Erythroblast (primary cell): ENCODE data around the gene GRM5.

Experiments
- DNase-seq, 2 experiments: peaks; one replicate each; lab custom pipeline; 2025; lab: John Stamatoyannopoulos, UW
- GATA1 ChIP-seq: IDR thresholded peaks from 2 replicates; pipeline ENCODE4 v1.6.1; 2011; ENCODE audit warnings: low read depth, mild to moderate bottlenecking, control low read depth, low read length, moderate library complexity
- POLR2A ChIP-seq: IDR thresholded peaks from 2 replicates; pipeline ENCODE4 v1.6.1; 2011; ENCODE audit warnings: mild to moderate bottlenecking, low read length

Gene GRM5

DNA sequence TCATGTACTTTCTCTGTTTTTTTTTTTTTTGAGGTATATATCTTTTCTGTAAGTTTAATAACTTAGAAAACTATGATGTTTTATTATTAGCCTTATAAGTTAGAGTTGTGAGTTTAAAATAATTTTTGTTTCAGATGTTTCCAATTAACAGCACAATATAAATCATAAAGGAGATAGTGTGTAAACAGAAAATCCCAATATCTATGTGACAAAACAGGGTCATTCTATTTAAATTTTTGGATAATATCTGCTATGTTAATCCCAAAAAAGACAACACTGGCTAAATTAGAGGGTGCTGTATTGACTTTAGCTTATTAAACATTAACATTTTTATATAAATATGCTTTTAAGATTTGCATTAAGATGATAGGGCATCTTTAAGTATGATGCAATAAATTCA, 410.1 kb downstream of the GRM5 start:
- TF ChIP-seq POLR2A = no peak
- no peak for TF ChIP-seq GATA1
- DNase-seq = no peak

DNA sequence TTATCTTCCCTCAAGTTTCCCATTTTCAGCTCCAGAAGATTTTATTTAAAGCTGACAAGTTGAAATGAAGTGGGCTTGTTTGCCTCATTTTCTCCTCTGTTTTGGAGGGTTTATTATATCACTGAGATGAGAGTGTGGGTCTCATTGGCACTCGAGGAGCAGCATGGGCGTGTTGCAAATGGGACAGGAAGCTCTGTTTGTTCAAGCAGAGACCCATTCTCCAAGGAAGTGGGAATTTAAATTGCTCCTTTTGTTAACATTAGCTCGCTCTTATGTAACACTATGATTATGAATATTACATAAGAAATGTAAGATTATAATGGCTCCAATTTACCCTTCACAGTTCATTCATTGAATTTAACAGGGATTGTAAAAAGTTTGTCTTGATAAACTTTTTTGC, 410.6 kb downstream of the GRM5 start:
- TF ChIP-seq POLR2A = no peak
- no peak for TF ChIP-seq GATA1
- DNase-seq = no peak

DNA sequence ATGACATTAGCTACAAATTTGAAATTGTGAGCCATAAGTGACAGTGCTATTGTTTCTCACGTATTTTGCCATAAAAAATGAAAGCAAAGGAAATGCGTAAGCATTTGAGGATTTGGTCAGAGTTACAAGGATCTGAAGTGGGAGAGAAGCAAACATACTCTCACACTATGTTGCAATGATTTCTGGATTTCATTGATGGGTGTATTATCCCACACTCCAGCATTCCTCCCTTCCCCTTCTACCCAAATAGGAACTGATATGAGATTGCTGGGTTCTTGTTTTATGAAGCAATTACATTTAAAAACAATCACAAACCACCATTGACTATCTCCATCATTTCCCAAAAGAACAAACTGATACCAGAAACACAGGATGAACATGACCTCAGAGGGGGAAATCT, 414.2 kb downstream of the GRM5 start:
- TF ChIP-seq GATA1 (no peak), POLR2A (no peak)
- no peak for DNase-seq

- TF ChIP-seq GATA1 = no peak
- no peak for TF ChIP-seq POLR2A
- DNase-seq = no peak
Measured at GRCh38 chr11:88644724-88645123, 421.1 kb downstream of the GRM5 start.

- DNase-seq = no peak
- TF ChIP-seq GATA1 (no peak), POLR2A (no peak)
Measured at GRCh38 chr11:88632163-88632562, 433.6 kb downstream of the GRM5 start.

DNA sequence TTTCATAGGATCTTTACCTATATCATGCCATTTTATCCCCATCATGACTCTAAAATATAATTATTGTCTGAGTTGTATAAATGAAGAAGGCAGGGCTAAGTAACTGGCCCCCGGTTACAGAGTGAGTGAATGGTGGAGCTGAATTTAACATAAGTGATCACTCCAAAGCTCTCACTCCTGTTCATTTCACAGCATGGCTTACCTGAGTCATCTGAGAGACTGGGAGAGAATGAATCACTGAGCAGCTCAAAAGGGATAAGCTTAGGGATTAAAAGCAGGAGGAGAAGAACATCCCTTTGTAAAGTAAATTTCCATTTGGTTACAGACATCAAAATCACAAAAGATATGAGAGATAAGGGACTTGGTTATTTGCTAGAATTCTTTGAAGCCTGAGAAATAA, 434.3 kb downstream of the GRM5 start:
- DNase-seq = no peak
- TF ChIP-seq POLR2A (no peak), GATA1 (no peak)

- no peak for TF ChIP-seq POLR2A
- TF ChIP-seq GATA1 = no peak
- DNase-seq = no peak
Measured at GRCh38 chr11:88629496-88629895, 436.3 kb downstream of the GRM5 start.

GRCh38 chr11:88626216-88626615, 439.6 kb downstream of the GRM5 start:
- no peak for DNase-seq
- TF ChIP-seq GATA1 (no peak), POLR2A (no peak)

DNA sequence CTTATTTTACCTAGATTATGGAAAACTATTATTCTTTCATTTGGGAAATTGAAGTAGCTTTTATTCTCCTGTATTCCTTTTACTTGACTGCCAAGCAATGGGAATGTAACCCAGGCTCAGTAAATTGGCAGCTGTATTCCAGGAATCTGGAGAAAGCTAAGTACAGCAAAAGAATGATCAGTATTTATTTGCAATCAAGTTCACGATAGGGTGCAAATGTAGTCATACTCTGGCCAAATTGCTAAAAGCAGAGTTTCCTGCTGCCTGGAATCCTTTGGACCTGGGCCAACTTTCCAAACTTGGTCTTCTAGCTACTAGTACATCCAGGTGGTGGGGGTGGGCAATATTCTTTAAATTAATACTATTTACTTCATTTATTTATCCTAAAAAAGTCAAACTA, 442.3 kb downstream of the GRM5 start:
- DNase-seq = no peak

DNA sequence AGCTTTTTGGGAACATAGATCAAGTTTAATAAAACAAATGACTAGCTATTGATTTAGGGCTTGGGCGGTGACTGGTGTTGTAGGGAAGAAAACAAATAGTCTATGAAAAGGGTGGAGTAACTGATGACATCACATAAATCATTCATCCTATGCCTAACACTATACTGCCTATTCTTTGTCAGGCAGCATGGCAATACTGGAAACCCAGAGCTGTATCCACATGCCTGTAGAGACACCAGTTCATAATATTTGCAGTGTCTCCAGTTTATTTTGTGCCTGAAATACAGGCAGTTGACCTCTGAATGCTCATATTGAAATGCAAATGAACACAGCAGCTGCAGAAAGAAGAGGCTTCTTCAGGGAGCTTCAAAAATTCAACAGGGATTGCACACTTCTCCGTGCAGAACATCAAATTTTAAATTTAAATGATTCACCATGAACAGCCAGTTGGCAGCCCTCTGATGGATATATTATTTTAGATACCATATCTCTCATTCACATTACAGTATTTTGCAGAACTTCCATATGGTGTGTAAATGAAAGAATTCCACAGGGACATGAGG, 445.1 kb downstream of the GRM5 start:
- no peak for DNase-seq
- TF ChIP-seq GATA1 (no peak), POLR2A (no peak)

More for the DNA sequence above, 442.3 kb downstream of the GRM5 start:
- no peak for TF ChIP-seq POLR2A

GRCh38 chr11:88619656-88620385, 446.0 kb downstream of the GRM5 start:
- DNase-seq = no peak
- TF ChIP-seq GATA1 = no peak
- no peak for TF ChIP-seq POLR2A

- no peak for TF ChIP-seq POLR2A
- TF ChIP-seq GATA1 = no peak
Measured at GRCh38 chr11:88619071-88619425, 446.7 kb downstream of the GRM5 start.

DNA sequence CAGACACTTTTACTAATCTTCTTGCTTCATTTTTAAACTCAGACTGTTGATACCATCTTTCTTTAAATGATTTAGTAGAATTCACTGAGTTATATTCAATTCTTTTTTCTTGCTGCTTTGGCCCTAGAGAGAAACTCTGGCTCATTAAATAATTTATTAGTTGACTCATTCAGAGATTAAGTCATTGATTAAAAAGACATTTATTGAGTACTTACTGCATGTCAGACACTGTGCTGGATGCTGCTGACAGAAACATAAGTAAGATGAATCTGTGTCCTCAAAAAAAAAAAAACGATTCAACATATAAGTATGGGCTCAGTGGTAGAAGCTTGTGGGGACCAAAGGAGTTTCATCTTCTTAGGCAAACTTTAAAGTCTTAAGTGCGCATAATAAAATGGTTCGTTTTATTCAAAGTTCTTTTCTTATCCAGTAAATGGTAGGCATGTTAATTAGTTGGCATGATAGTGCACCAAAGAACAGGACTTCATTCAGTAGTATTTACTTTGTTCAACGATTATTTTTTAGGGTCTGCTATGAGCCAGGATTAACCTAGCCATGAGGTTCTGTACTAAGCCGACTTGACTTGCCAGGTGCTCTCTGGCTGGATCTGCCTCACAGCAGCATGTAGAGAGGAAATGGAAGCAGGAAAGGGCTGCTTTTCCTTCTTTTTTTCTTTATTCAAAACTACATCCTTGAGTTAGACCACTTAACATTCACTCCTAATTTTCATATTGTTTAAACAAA, 447.3 kb downstream of the GRM5 start:
- no peak for TF ChIP-seq POLR2A
- no peak for TF ChIP-seq GATA1
- no peak for DNase-seq

More at GRCh38 chr11:88619071-88619425, 446.7 kb downstream of the GRM5 start:
- DNase-seq = no peak

DNA sequence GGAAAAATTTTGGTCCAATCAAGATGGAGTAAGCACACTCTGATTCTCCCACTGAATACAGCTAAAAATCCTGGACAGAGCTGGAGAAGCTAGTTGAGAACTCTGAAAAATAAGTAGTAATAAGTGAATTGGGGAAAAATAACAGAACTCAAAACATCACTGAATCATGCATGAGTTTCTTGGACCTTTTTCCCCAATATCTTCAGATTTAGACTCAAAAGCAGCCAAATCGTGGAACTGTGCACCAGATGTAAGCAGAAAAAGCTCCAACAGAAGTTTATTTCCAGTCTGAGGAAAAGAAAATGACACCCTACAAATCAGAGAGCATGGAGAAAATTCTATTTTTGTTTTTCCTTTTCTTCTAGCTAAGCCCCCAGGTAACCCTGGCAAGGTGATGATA, 448.6 kb downstream of the GRM5 start:
- DNase-seq = no peak
- no peak for TF ChIP-seq GATA1
- TF ChIP-seq POLR2A = no peak
